Measurements from ENCODE around the gene C10orf67.

The C10orf67 gene

DNA sequence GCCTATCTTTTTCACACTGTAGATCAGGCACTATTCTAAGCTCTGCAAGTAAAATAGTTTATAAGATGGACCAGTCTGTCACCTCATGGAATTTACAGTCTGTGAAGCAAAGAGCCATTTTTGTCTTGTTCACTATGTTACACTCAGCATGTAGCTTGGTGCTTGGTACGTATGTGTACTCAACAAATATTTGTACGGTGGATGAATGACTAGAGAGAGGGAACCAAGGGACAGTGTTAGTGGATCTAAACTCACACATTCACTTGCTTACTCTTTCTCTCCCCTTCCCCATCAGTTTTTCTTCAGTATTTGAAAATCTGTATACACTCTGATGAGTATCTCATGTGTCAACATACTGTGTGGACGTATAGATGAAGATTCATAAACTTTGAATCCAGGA, 106.6 kb downstream of the C10orf67 start:
- TF ChIP-seq Cebpa-rat (IDR thresholded peaks at IDR 0.05), result no peak
- H3K27me3 ChIP-seq, result no peaks in the 10 kb centered on the region
- peaks cover 0 to 19% (median 8%) of the 10 kb centered on the region in 11 experiments; a peak in 13 of 22 replicates for H3K9me3 ChIP-seq (replicated peaks in 1 of 11)
- no peak overlapping the region for H3K27ac ChIP-seq
- H3K4me2 ChIP-seq, result no peak overlapping the region
- H4K20me1 ChIP-seq, result no peaks in the 10 kb centered on the region
- no peaks in the 10 kb centered on the region for H3K36me3 ChIP-seq
- no peaks in the 10 kb centered on the region for H3K4me1 ChIP-seq
- no peak overlapping the region for H3K9ac ChIP-seq
- no peak overlapping the region for H3K4me3 ChIP-seq

DNA sequence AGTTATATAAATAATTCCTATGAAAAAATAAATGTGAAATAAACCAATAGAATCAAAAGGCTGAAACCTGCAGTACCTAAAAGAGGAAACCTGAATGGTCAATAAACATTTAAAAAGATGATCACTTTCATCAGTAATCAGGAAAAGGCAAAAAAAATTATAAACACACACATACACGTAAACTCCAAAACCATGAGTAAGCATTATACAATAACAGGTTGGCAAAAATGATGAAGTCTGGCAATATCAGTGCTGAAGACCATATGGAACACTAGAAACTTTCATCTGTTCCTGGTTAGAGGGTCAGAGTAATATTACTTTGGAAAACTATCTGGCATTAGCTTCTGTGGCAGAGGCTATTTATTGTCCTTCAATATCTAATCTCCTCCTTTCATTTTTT, 114.0 kb downstream of the C10orf67 start:
- Histone ChIP-seq H3K4me3 (no peak overlapping the region), H3K27me3 (no peaks in the 10 kb centered on the region), H3K4me2 (no peak overlapping the region), H3K9ac (no peak overlapping the region), H4K20me1 (no peaks in the 10 kb centered on the region), H3K9me3 (replicated peaks in 1 of 11) (no peaks in the 10 kb centered on the region), H3K4me1 (no peaks in the 10 kb centered on the region), H3K36me3 (no peaks in the 10 kb centered on the region), H3K27ac (no peak overlapping the region)
- no peak for TF ChIP-seq Cebpa-rat (IDR thresholded peaks at IDR 0.05)

DNA sequence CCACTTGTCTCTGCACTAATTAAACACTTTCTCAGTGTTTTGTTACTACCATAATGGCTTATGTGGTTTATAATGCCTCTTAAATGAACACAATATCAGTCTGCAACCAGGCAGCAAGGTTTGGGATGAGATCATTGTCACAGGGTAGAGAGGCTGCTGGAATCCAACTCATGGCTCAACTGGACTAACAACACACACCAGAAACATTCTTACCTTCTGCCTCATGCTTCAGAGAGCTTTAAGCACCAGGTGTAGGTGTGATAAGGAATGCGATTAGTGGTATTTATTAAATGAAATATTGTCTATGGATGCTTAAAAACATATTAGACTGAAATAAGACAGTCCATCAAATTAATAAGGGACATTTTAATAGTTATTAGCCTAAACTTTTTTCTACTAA, 127.1 kb downstream of the C10orf67 start:
- no peaks in the 10 kb centered on the region for H4K20me1 ChIP-seq
- H3K4me1 ChIP-seq, result no peaks in the 10 kb centered on the region
- H3K27me3 ChIP-seq, result no peaks in the 10 kb centered on the region
- H3K36me3 ChIP-seq, result no peaks in the 10 kb centered on the region
- H3K9me3 ChIP-seq (replicated peaks in 1 of 11), result no peaks in the 10 kb centered on the region
- H3K9ac ChIP-seq, result no peak overlapping the region
- no peak overlapping the region for H3K27ac ChIP-seq
- H3K4me2 ChIP-seq, result no peak overlapping the region
- TF ChIP-seq Cebpa-rat (IDR thresholded peaks at IDR 0.05), result no peak
- no peak overlapping the region for H3K4me3 ChIP-seq

DNA sequence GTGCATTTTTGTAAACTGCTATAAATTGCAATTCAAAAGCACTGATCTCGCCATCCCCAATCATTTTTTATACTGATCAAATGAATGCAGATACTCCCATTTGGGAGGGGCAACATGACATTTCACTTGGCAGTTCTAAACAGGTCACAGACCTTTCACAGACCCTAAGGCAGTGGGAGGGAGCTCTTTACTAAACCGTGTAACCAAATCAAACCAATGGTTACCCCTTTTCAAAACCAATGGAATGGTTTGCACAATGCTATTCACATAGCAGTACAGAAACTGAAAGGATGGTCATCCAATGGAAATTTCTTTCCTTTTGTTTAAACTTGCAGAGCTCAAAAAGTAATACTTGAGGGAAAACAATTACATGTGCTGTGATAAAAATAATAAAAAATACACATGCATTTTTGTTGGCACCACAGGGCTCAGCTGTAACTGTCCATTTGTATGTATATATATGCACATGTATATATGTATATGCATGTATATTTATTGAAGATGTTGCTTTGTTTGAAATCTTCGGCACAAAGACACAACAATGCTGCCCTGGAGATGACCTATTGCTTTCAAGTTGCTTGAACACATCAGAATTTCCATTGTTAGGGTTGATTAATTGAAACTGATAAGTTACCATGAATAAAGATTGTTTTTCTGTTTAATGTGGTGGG, 138.5 kb downstream of the C10orf67 start:
- no peak overlapping the region for H3K27ac ChIP-seq
- peaks cover 5 to 22% (median 10%) of the 10 kb centered on the region in 11 experiments; a peak in 14 of 22 replicates for H3K9me3 ChIP-seq (replicated peaks in 1 of 11)
- H3K36me3 ChIP-seq, result no peaks in the 10 kb centered on the region
- H3K4me2 ChIP-seq, result no peak overlapping the region
- TF ChIP-seq Cebpa-rat (IDR thresholded peaks at IDR 0.05), result no peak
- peaks cover 0 to 40% (median 24%) of the 10 kb centered on the region in 11 experiments; a peak in 15 of 22 replicates for H3K27me3 ChIP-seq
- no peak overlapping the region for H3K9ac ChIP-seq
- H4K20me1 ChIP-seq, result no peaks in the 10 kb centered on the region
- no peaks in the 10 kb centered on the region for H3K4me1 ChIP-seq
- no peak overlapping the region for H3K4me3 ChIP-seq

DNA sequence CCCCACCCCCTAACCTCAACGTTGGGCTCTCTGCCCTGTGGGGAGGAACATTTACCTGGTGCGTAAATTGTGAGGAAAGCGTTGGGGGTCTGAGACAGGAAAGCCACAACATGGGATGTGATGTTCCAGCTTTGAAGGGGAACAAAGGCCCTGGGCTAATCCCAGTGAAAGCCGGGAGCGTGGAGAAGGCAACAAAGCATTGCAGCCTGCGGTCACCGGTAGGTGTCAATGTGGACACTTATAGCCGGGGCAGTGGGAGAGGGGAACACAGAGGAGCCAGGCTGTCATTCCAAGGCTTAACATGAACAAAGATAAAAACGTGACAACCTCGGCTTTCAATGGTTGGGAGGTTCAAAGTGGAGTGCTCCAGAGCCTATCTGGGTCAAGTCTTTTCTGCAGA, 139.8 kb downstream of the C10orf67 start:
- Histone ChIP-seq H3K9ac (no peak overlapping the region), H3K4me2 (no peak overlapping the region), H3K27ac (no peak overlapping the region), H3K9me3 (replicated peaks in 1 of 11) (peaks cover 8 to 28% (median 18%) of the 10 kb centered on the region in 11 experiments; a peak in 19 of 22 replicates), H3K27me3 (peaks cover 0 to 53% (median 36%) of the 10 kb centered on the region in 11 experiments; a peak in 16 of 22 replicates), H3K36me3 (no peaks in the 10 kb centered on the region), H3K4me3 (no peak overlapping the region), H3K4me1 (no peaks in the 10 kb centered on the region), H4K20me1 (no peaks in the 10 kb centered on the region)
- no peak for TF ChIP-seq Cebpa-rat (IDR thresholded peaks at IDR 0.05)

DNA sequence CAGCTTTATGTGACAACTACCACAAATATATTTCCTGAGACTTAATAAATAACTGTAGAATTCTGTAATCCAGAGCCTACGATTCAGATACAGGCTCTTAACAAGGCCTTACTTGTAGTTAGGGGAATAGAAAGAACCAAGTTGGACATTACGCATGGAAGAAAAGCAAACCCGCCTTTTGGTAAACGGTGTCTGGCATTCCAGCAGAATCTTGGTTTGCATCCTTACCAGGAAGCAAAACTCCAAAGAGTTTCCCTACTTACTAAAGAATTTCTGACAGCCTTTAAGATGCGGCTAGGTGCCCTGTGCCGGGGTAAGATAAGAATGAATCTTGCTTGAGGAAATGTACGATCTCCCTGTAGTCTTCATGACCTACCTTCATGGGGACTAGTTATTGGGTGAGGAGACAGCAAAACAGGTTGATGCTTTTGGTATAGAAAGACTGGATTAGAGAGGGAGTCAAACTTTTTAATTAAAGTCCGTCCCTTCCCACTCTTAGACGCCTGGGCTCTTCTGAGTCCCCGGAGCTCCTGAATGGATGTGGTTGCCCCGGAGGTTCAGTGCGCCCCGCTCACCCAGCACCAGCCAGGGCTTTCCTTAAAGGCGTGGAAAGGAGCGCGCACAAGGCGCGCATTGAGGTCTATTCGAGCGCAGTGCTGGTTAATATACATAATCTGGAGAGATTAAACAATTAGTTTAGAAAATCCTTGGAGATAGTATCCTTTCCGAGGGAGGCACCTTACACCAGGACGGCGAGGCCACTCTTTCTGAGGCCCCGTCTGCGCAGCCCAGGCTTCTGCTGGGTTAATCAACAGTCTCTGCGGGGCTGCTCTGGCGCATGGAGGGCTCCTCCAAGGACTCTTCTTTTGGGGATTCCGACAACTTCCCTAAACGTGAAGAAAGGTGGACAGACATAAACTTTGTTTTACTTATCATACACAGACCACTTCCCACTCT, 140.9 kb downstream of the C10orf67 start:
- Histone ChIP-seq H3K4me3 (no peak overlapping the region), H3K4me1 (no peaks in the 10 kb centered on the region), H3K27ac (no peak overlapping the region), H3K9ac (no peak overlapping the region), H3K9me3 (replicated peaks in 1 of 11) (peaks cover 17 to 39% (median 27%) of the 10 kb centered on the region in 11 experiments; a peak in 21 of 22 replicates), H4K20me1 (no peaks in the 10 kb centered on the region), H3K36me3 (no peaks in the 10 kb centered on the region), H3K27me3 (peaks cover 0 to 64% (median 46%) of the 10 kb centered on the region in 11 experiments; a peak in 17 of 22 replicates), H3K4me2 (no peak overlapping the region)
- no peak for TF ChIP-seq Cebpa-rat (IDR thresholded peaks at IDR 0.05)

DNA sequence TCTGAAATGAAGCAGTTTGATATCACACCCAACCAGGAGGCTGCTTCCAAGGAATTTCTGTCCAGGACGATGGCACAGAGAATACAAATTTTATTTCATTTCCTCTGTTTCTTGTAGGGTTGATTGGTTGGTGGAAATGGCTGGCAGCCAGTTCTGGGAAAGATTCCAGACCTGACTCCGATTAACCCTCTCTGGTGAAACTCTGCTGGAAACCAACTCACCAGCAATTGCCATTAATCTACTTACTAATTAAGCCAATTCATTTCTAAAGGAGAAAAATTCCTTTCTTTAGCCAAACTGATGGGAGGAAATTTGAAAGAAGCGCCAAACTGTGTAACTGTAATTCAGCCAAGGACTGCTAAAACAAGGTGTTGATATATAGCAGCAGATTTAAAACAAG, 141.8 kb downstream of the C10orf67 start:
- Histone ChIP-seq H3K36me3 (no peaks in the 10 kb centered on the region), H3K4me1 (no peaks in the 10 kb centered on the region), H3K9ac (no peak overlapping the region), H3K4me2 (no peak overlapping the region), H3K4me3 (no peak overlapping the region), H3K9me3 (replicated peaks in 1 of 11) (peaks cover 17 to 39% (median 29%) of the 10 kb centered on the region in 11 experiments; a peak in 21 of 22 replicates), H4K20me1 (no peaks in the 10 kb centered on the region), H3K27me3 (peaks cover 0 to 64% (median 49%) of the 10 kb centered on the region in 11 experiments; a peak in 17 of 22 replicates), H3K27ac (no peak overlapping the region)
- TF ChIP-seq Cebpa-rat (IDR thresholded peaks at IDR 0.05), result no peak

DNA sequence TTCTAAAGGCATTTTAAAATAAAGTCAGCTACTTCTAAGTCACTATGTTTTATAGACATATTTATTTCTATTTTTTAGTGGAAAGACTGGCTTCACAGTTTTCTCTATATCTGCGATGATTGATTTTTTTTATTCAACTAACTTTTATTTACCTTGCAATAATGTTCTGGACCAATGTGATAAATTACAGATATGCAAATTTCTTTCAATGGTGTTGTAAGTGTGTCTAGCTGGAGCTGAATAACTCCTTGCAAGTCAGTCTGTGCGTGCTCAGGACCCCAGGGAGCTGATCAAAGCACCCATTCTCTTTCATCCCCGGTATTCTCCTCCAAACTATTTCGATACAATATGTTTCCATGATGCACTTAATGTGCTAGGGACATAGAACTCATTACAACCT, 142.8 kb downstream of the C10orf67 start:
- Histone ChIP-seq H4K20me1 (no peaks in the 10 kb centered on the region), H3K4me2 (no peak overlapping the region), H3K27ac (no peak overlapping the region), H3K9ac (no peak overlapping the region), H3K9me3 (replicated peaks in 1 of 11) (peaks cover 17 to 39% (median 29%) of the 10 kb centered on the region in 11 experiments; a peak in 21 of 22 replicates), H3K4me1 (no peaks in the 10 kb centered on the region), H3K4me3 (no peak overlapping the region), H3K36me3 (no peaks in the 10 kb centered on the region), H3K27me3 (peaks cover 0 to 64% (median 49%) of the 10 kb centered on the region in 11 experiments; a peak in 17 of 22 replicates)
- no peak for TF ChIP-seq Cebpa-rat (IDR thresholded peaks at IDR 0.05)

DNA sequence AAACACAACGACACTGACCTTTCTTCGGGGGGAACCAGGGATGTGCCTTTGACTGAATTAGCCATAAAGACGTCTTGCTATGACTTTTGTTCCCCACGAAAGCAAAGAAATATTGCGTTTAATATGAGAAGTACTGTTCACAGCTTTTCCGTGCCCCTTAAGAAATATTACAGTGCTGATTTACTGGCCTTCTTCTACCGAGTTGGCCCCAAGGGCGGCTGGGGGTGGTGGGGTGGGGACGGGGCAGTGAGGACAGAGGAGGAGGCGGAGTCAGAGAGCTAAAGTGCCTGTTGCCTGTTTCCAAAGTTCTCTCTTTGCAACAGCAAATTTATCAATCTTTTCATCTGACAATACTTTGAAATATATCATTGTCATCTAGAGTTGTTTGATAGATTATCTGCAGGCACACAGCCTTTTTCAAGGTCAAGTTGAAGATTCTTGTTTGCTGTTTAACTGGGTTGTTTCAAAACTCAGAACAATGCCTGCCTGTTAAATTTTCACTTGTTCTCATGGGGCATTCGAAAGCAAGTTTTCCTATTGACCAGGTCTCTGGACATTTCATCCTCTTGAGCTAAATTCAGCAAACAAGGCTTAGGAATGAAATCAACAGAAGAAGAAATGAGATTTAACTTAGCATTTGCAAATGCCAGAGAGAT, 143.5 kb downstream of the C10orf67 start:
- Histone ChIP-seq H3K9ac (no peak overlapping the region), H3K4me2 (no peak overlapping the region), H3K4me1 (no peaks in the 10 kb centered on the region), H3K27me3 (peaks cover 0 to 64% (median 49%) of the 10 kb centered on the region in 11 experiments; a peak in 17 of 22 replicates), H4K20me1 (no peaks in the 10 kb centered on the region), H3K27ac (no peak overlapping the region), H3K36me3 (no peaks in the 10 kb centered on the region), H3K9me3 (replicated peaks in 1 of 11) (peaks cover 17 to 39% (median 29%) of the 10 kb centered on the region in 11 experiments; a peak in 21 of 22 replicates), H3K4me3 (no peak overlapping the region)
- no peak for TF ChIP-seq Cebpa-rat (IDR thresholded peaks at IDR 0.05)
